Measurements from ENCODE around the gene FAM110D. TPM values are rescaled to one million over a fixed set of nuclear protein-coding genes. Genes with fewer than 3 reads are reported as not detected.

FAM110D gene
- total RNA-seq, 1 experiment from 2014 or later, result not detected

- ChIA-PET POLR2A (ENCODE audit: unreplicated experiment) (interaction anchor here (0.6 kb wide), 1 partner anchor 12 kb away, joined by 5 read pairs; no protein-coding TSS in a partner anchor), CTCF (no interaction called here)
- no peak overlapping the region for H3K4me3 ChIP-seq (ENCODE audit: low read length)
Measured at GRCh38 chr1:26138974-26139558, 19.8 kb upstream of the FAM110D start.

GRCh38 chr1:26142159-26142558 is 16.7 kb upstream of the FAM110D start:
- H3K4me3 ChIP-seq (ENCODE audit: low read length), result no peak overlapping the region
- H4K20me1 ChIP-seq (ENCODE audit: low read length), result no peaks in the 10 kb centered on the region
- H3K9me3 ChIP-seq (ENCODE audit: low read length), result no peaks in the 10 kb centered on the region
- no peak overlapping the region for H2AFZ ChIP-seq (ENCODE audit: low read length)
- TF ChIP-seq CTCF (conservative IDR thresholded peaks at IDR 0.05; ENCODE audit: low read depth, low read length) (no peak), EZH2phosphoT487 (IDR thresholded peaks at IDR 0.05; ENCODE audit: borderline replicate concordance, low read length) (no peak), EZH2 (IDR thresholded peaks at IDR 0.05; ENCODE audit: low read length, unreplicated experiment) (no peak)
- H3K79me2 ChIP-seq (ENCODE audit: low read length), result no peaks in the 10 kb centered on the region
- H3F3A ChIP-seq (ENCODE audit: low read length, unreplicated experiment), result no peaks in the 10 kb centered on the region
- no peak overlapping the region for H3K4me2 ChIP-seq (ENCODE audit: low read length)
- POLR2A ChIA-PET (ENCODE audit: unreplicated experiment), result no interaction called here
- H3K9me2 ChIP-seq (replicated peaks; ENCODE audit: low read length), result no peaks in the 10 kb centered on the region
- H3K4me1 ChIP-seq (ENCODE audit: insufficient read depth, low read length), result no peaks in the 10 kb centered on the region
- no TSS peak for BruUV-seq (replicated peaks)
- no peaks in the 10 kb centered on the region for H3K36me3 ChIP-seq (ENCODE audit: low read depth, low read length)
- H3K27me3 ChIP-seq (ENCODE audit: low read length), result no peaks in the 10 kb centered on the region
- H3K27ac ChIP-seq (ENCODE audit: low read length), result no peak overlapping the region
- no peak for ATAC-seq
- CTCF ChIA-PET, result no interaction called here
- H3K9ac ChIP-seq (ENCODE audit: low read length), result no peak overlapping the region
- intact Hi-C loops (cut with micrococcal nuclease), result no loop called here
- DNase-seq, result peak; percentile 26

More at GRCh38 chr1:26138974-26139558, 19.8 kb upstream of the FAM110D start:
- H3K27ac ChIP-seq (ENCODE audit: low read length), result no peak overlapping the region
- no peak for ATAC-seq
- H3K4me2 ChIP-seq (ENCODE audit: low read length), result no peak overlapping the region
- no peaks in the 10 kb centered on the region for H3K27me3 ChIP-seq (ENCODE audit: low read length)
- no peak overlapping the region for H3K9ac ChIP-seq (ENCODE audit: low read length)
- DNase-seq, result no peak
- BruUV-seq (replicated peaks), result no TSS peak
- no peaks in the 10 kb centered on the region for H3K36me3 ChIP-seq (ENCODE audit: low read depth, low read length)
- no peaks in the 10 kb centered on the region for H3K79me2 ChIP-seq (ENCODE audit: low read length)
- H2AFZ ChIP-seq (ENCODE audit: low read length), result no peak overlapping the region
- H4K20me1 ChIP-seq (ENCODE audit: low read length), result no peaks in the 10 kb centered on the region
- no peaks in the 10 kb centered on the region for H3K9me2 ChIP-seq (replicated peaks; ENCODE audit: low read length)
- H3K9me3 ChIP-seq (ENCODE audit: low read length), result no peaks in the 10 kb centered on the region
- TF ChIP-seq EZH2 (IDR thresholded peaks at IDR 0.05; ENCODE audit: low read length, unreplicated experiment), result no peak
- TF ChIP-seq CTCF (conservative IDR thresholded peaks at IDR 0.05; ENCODE audit: low read depth, low read length), result no peak
- no peak for TF ChIP-seq EZH2phosphoT487 (IDR thresholded peaks at IDR 0.05; ENCODE audit: borderline replicate concordance, low read length)
- no peaks in the 10 kb centered on the region for H3K4me1 ChIP-seq (ENCODE audit: insufficient read depth, low read length)
- intact Hi-C loops (cut with micrococcal nuclease), result no loop called here
- H3F3A ChIP-seq (ENCODE audit: low read length, unreplicated experiment), result no peaks in the 10 kb centered on the region

All from PC-3 (cell line).